HepG2 (cell line): ENCODE data around the gene FUT6. TPM values are rescaled to one million over a fixed set of nuclear protein-coding genes. Genes with fewer than 3 reads are reported as not detected.

Experiments used
- ARID2 ChIP-seq: sonication (generic); formaldehyde crosslinking; IDR thresholded peaks from 2 replicates; pipeline ENCODE4 v1.8.1; 2022; ENCODE audit warnings: mild to moderate bottlenecking, missing genetic modification reagents, borderline replicate concordance
- GATA4 ChIP-seq: sonication (generic); IDR thresholded peaks from 2 replicates; pipeline ENCODE4 v1.6.1; 2016; ENCODE audit warnings: antibody characterized with exemption, low read depth, borderline replicate concordance
- HCFC1 ChIP-seq: fragments of 150-350 bp; IDR thresholded peaks from 2 replicates; pipeline ENCODE4 v1.6.1; 2014; ENCODE audit warnings: low read depth, low read length
- HMG20B ChIP-seq: conservative IDR thresholded peaks from 2 replicates; pipeline ENCODE4 v1.6.1; 2016; ENCODE audit warnings: missing genetic modification reagents, missing compliant biosample characterization
- JARID2 ChIP-seq: sonication (generic); formaldehyde crosslinking; IDR thresholded peaks from 2 replicates; pipeline ENCODE4 v1.8.1; 2023; ENCODE audit warnings: missing genetic modification reagents, inconsistent platforms; ENCODE audit not compliant: insufficient replicate concordance
- KAT7 ChIP-seq: IDR thresholded peaks from 2 replicates; pipeline ENCODE4 v1.6.1; 2018; ENCODE audit warnings: borderline replicate concordance, missing compliant biosample characterization
- KLF13 ChIP-seq: sonication (generic); formaldehyde crosslinking; IDR thresholded peaks from 2 replicates; pipeline ENCODE4 v1.4.0; 2020; ENCODE audit warnings: mild to moderate bottlenecking, missing genetic modification reagents
- MYC ChIP-seq: sonication (generic); formaldehyde crosslinking; IDR thresholded peaks from 2 replicates; pipeline ENCODE4 v1.9.0; 2021; ENCODE audit warnings: missing genetic modification reagents, borderline replicate concordance
- PAXIP1 ChIP-seq: sonication (generic); formaldehyde crosslinking; conservative IDR thresholded peaks from 2 replicates; pipeline ENCODE4 v1.4.0; 2020; ENCODE audit warnings: mild to moderate bottlenecking, missing genetic modification reagents, moderate library complexity
- PLRG1 ChIP-seq: fragments of 450-650 bp; conservative IDR thresholded peaks from 2 replicates; pipeline ENCODE4 v1.6.1; 2016
- PRPF4 ChIP-seq: fragments of 200-400 bp; formaldehyde crosslinking; IDR thresholded peaks from 2 replicates; pipeline ENCODE4 v1.6.1; 2016; ENCODE audit warnings: low read length, low read depth; ENCODE audit not compliant: poor library complexity, severe bottlenecking
- SAFB2 ChIP-seq: sonication (generic); formaldehyde crosslinking; IDR thresholded peaks from 2 replicates; pipeline ENCODE4 v1.5.1; 2020; ENCODE audit warnings: missing genetic modification reagents, low read depth, mild to moderate bottlenecking, borderline replicate concordance
- SIN3B ChIP-seq: fragments of 150-350 bp; IDR thresholded peaks from 2 replicates; pipeline ENCODE4 v1.6.1; 2014; ENCODE audit warnings: low read length
- SMARCC2 ChIP-seq: fragments of 450-650 bp; IDR thresholded peaks from 2 replicates; pipeline ENCODE4 v1.6.1; 2017; ENCODE audit warnings: antibody characterized with exemption, mild to moderate bottlenecking
- TARDBP ChIP-seq: sonication (generic); formaldehyde crosslinking; IDR thresholded peaks from 2 replicates; pipeline ENCODE4 v1.8.0; 2022; ENCODE audit warnings: mild to moderate bottlenecking, missing genetic modification reagents
- ZBTB7A ChIP-seq: sonication (generic); formaldehyde crosslinking; IDR thresholded peaks from 2 replicates; pipeline ENCODE4 v1.8.0; 2022; ENCODE audit warnings: mild to moderate bottlenecking, missing genetic modification reagents
- ZNF343 ChIP-seq: sonication (generic); formaldehyde crosslinking; IDR thresholded peaks from 2 replicates; pipeline ENCODE4 v1.4.0; 2020; ENCODE audit warnings: mild to moderate bottlenecking, missing genetic modification reagents
- polyA plus RNA-seq, 8 experiments: library from polyadenylated mRNA; depleted of rRNA in 3 of 8; stranded (reverse) in 7 of 8; unstranded in 1 of 8; fragments of >200 nt; fragmentation: Illumina TruSeq in 4 of 8; extraction: Trizol in 4 of 8; gene quantifications; 2 replicates each; pipeline versions ENCODE4 v1.2.1 to v1.2.3, GENCODE V29; 2011 to 2016; ENCODE audit warnings: low read depth in 4 of 8, missing spikeins in 1 of 8, mixed read lengths in 1 of 8; ENCODE audit not compliant: insufficient read depth in 1 of 8
- total RNA-seq, 5 experiments: library from RNA; depleted of rRNA; stranded (reverse); fragments of >200 nt; fragmentation: Illumina TruSeq; extraction: Trizol; gene quantifications; 2 replicates each; pipeline ENCODE4 v1.2.3, GENCODE V29; 2016; ENCODE audit warnings: low read depth in 1 of 5
- TF ChIP-seq, protein P1 (sequence below): sonication (generic); formaldehyde crosslinking; IDR thresholded peaks from 2 replicates; pipeline ENCODE4 v1.4.0; 2020; ENCODE audit warnings: missing genetic modification reagents, borderline replicate concordance

The FUT6 gene
- total and polyA plus RNA-seq, 2 of the 13 experiments (the other 11 are each of a cell fraction or from before 2014, with no cell fraction given) = 8.2 to 27.7 TPM

DNA sequence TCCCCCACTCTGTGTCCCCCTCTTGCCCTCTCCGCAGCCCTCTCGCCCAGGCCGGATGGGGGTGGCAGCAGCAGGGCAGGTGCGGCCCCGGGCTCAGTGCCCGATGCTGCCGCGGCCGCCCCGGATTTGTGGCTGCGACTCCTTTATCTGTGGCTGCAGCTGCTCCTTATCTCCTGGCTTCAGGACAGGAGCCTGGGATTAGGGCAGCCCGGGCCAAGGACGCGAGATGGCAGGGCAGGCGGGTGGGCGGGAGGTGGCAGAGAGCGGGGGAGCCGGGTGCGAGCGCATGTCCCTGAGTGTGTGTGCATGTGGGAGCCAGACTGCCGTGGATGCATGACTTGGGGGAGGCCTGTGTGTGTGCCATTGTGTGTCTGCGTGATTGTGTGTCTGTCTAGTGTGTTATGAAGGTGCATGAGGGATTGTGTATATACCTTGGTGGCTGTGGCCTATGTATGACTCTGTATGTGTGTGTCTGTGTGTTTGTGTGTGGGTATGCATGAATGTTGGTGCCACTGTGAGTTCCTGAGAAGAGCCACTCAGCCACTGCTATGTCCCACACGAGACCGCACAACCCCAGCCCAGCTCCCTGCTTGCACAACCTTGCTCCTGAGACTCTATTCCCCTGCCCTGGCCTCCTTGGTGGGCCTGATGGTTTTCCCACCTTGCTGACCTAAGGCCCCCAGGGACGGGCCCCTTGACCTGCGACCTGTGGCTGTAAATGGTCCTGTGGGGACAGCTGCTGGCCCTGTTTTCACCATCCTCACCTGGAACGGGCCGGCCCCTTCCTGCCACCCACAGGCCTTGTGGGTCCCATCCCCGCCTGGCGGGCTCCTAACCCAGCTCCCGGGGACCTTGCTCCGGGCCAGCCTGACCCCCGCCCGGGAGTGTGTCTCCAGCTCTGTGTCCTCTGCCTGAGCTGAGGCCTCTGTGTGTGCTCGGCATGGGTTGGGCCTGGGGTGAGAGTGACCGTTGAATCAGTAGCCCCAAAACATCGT lies 40.0 kb downstream of the FUT6 start (continued):
- TF ChIP-seq, protein P1, sequence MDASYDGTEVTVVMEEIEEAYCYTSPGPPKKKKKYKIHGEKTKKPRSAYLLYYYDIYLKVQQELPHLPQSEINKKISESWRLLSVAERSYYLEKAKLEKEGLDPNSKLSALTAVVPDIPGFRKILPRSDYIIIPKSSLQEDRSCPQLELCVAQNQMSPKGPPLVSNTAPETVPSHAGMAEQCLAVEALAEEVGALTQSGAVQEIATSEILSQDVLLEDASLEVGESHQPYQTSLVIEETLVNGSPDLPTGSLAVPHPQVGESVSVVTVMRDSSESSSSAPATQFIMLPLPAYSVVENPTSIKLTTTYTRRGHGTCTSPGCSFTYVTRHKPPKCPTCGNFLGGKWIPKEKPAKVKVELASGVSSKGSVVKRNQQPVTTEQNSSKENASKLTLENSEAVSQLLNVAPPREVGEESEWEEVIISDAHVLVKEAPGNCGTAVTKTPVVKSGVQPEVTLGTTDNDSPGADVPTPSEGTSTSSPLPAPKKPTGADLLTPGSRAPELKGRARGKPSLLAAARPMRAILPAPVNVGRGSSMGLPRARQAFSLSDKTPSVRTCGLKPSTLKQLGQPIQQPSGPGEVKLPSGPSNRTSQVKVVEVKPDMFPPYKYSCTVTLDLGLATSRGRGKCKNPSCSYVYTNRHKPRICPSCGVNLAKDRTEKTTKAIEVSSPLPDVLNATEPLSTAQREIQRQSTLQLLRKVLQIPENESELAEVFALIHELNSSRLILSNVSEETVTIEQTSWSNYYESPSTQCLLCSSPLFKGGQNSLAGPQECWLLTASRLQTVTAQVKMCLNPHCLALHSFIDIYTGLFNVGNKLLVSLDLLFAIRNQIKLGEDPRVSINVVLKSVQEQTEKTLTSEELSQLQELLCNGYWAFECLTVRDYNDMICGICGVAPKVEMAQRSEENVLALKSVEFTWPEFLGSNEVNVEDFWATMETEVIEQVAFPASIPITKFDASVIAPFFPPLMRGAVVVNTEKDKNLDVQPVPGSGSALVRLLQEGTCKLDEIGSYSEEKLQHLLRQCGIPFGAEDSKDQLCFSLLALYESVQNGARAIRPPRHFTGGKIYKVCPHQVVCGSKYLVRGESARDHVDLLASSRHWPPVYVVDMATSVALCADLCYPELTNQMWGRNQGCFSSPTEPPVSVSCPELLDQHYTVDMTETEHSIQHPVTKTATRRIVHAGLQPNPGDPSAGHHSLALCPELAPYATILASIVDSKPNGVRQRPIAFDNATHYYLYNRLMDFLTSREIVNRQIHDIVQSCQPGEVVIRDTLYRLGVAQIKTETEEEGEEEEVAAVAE (CRISPR knock-in tag) = no peak
- TF ChIP-seq ARID2 (CRISPR knock-in tag) (no peak), HMG20B (no peak), PAXIP1 (CRISPR knock-in tag) (no peak), SIN3B (no peak), PLRG1 (no peak), MYC (CRISPR knock-in tag) (peak; percentile 13; the same call in 1 of the 2 replicates), PRPF4 (no peak), HCFC1 (no peak), ZBTB7A (CRISPR knock-in tag) (no peak), SMARCC2 (no peak), TARDBP (peak; percentile 45; the same call in 1 of the 2 replicates), JARID2 (CRISPR knock-in tag) (no peak), SAFB2 (no peak), GATA4 (no peak), KLF13 (CRISPR knock-in tag) (0 out of 2 replicates have a peak, but pooled peaks have one; percentile 17), ZNF343 (CRISPR knock-in tag) (no peak), KAT7 (CRISPR knock-in tag) (no peak)
